GM18517 (cell line): Measurements from ENCODE around the gene ANKAR.
"Not testable (repeated sequence)": the region's sequence is repeated elsewhere in the genome, so short reads cannot be mapped to it uniquely, and the experiment has no call there.

Experiments used
- ATAC-seq: cut with Tn5 transposase; IDR thresholded peaks from one replicate; pipeline ENCODE4 v1.9.1; 2021; ENCODE audit warnings: mild to moderate bottlenecking, moderate library complexity; ENCODE audit not compliant: unreplicated experiment

ANKAR gene

GRCh38 chr2:189709501-189710221 lies 35.2 kb downstream of the ANKAR start:
- ATAC-seq: no peak

- not testable (repeated sequence) for ATAC-seq
Measured at GRCh38 chr2:189717593-189717992, 43.1 kb downstream of the ANKAR start.

GRCh38 chr2:189719571-189719970 lies 45.1 kb downstream of the ANKAR start:
- no peak for ATAC-seq

- no peak for ATAC-seq
Measured at GRCh38 chr2:189723192-189723591, 48.7 kb downstream of the ANKAR start.
